Measurements from ENCODE around the gene DNLZ.

Gene DNLZ

DNA sequence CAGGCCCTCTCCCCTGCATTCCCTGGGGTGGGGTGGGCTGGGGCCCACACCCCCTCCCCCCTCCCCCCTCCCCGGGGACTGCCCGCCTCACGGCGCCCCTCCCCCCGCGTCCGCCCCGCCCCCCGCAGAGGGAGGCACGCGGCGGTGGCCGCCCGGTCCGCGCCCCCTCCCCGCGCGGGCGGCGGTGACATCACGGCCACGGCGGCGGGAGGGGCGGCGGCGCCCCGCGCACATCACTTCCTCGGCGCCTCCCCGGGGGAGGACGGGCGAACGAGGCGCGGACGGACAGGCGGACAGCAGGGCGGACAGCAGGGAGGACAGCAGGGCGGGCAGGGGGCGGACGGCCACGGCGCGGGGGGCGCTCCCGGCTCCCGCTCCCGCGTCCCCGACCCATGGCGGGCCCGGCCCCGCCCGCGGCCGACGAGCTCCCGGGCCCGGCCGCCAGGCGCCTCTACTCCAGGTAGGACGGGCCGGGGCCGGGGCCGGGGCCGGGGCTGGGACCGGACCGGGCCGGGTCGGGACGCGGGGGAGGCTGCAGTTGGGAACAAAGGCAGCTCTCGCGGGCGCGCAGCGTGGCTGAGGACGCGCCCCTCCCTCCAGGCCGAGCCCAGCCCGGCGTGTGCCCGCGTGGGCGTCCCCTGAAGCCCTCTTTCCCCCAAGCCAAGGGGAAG is 36.1 kb downstream of the DNLZ start, which contains the start of gene GPSM1:
Gene GPSM1, plus strand, starts transcription at position 236 of the 671 bp plus-strand sequence. Its CDS starts 157 bp downstream, at position 393.
- in situ Hi-C loops (cut with MboI; ENCODE audit: low sequenced_read_pairs, unreplicated experiment), result no loop called here
- TF ChIP-seq, protein P1, sequence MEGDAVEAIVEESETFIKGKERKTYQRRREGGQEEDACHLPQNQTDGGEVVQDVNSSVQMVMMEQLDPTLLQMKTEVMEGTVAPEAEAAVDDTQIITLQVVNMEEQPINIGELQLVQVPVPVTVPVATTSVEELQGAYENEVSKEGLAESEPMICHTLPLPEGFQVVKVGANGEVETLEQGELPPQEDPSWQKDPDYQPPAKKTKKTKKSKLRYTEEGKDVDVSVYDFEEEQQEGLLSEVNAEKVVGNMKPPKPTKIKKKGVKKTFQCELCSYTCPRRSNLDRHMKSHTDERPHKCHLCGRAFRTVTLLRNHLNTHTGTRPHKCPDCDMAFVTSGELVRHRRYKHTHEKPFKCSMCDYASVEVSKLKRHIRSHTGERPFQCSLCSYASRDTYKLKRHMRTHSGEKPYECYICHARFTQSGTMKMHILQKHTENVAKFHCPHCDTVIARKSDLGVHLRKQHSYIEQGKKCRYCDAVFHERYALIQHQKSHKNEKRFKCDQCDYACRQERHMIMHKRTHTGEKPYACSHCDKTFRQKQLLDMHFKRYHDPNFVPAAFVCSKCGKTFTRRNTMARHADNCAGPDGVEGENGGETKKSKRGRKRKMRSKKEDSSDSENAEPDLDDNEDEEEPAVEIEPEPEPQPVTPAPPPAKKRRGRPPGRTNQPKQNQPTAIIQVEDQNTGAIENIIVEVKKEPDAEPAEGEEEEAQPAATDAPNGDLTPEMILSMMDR (IDR thresholded peaks at IDR 0.05; ENCODE audit: borderline replicate concordance, control extremely low read depth, extremely low read depth, insufficient read depth, missing control alignments), result no peak
- peak; percentile 67 for DNase-seq (ENCODE audit: low spot score)

DNA sequence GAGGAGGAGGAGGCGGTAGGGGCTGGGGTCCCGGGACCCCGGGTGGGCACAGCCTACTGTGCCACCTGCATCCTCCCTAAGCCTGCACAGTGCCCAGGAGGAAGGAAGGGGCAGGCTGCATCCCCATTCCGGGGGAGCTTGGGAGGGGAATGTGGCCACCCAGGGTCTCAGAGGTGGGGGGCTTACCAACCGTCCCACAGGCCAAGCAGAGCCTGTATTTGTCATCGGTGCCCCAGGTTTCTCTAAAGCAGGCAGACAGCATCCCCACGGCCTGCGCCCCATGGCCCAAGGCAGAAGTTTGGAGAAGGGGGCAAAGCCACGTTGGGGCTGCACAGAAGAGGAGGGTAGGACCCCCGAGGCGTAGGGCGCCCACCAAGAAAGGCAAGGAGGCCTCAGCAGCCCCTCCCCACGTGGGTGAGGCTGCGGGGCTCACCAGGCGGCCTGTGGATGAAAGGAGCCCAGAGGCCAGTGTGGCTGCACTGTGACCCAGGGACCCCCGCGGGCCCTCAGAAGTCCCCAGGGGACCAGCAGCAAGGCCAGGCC is 36.7 kb downstream of the DNLZ start:
- in situ Hi-C loops (cut with MboI; ENCODE audit: low sequenced_read_pairs, unreplicated experiment), result no loop called here
- no peak for DNase-seq (ENCODE audit: low spot score)
- TF ChIP-seq, protein P1 (IDR thresholded peaks at IDR 0.05; ENCODE audit: borderline replicate concordance, control extremely low read depth, extremely low read depth, insufficient read depth, missing control alignments), result no peak

DNA sequence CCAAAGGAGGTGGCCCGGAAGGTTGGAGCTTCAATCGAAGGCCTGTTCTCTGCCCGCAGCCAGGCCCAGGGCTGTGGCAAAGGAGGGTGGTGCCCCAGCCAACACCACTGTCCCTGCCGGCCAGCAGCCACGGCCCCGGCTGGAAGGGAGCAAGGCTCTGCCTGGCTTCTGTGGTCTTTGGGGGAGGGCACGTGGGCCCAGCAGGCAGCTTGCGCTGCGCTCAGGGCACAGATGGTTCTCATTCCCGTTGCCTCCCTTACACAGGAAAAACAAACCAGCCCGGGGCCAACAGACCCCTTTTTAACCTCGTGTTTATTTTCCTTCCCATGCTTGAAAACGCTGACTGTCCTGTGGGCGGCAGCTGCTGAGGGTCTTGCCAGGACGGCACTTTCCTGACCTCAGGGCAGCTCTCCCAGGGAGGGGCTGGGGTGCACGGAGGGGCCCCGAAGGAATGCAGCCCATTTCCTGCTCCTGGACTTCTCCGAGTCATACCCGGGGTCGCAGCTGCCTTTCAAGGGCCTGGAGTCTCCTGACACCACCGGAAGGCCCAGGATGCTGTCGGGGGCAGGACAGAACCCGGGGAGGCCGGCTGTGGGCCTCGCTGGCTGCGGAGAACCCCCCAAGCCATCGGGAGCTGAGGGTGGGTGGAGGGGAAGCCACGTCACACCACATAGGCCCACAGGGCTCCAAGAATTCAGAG is 37.3 kb downstream of the DNLZ start:
- no peak for DNase-seq (ENCODE audit: low spot score)
- TF ChIP-seq, protein P1 (IDR thresholded peaks at IDR 0.05; ENCODE audit: borderline replicate concordance, control extremely low read depth, extremely low read depth, insufficient read depth, missing control alignments), result no peak
- in situ Hi-C loops (cut with MboI; ENCODE audit: low sequenced_read_pairs, unreplicated experiment), result no loop called here

DNA sequence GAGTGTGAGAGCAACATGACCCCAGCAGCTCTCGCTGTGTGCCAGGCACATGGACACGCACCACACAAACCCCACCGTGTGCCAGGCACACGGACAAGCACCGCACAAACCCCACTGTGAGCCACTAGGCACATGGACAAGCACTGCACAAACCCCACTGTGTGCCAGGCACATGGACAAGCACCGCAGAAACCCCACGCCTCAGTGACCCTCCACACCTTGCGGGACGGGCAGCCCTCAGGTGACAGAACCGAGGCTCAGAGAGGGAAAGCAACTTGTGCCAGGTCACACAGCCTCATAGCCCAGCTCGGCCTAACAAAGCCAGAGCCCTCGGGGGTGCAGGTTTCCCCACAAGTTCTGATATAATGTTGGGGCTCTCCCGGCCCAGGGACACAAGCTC is 38.2 kb downstream of the DNLZ start:
- DNase-seq (ENCODE audit: low spot score), result no peak
- in situ Hi-C loops (cut with MboI; ENCODE audit: low sequenced_read_pairs, unreplicated experiment), result no loop called here
- TF ChIP-seq, protein P1 (IDR thresholded peaks at IDR 0.05; ENCODE audit: borderline replicate concordance, control extremely low read depth, extremely low read depth, insufficient read depth, missing control alignments), result no peak

DNA sequence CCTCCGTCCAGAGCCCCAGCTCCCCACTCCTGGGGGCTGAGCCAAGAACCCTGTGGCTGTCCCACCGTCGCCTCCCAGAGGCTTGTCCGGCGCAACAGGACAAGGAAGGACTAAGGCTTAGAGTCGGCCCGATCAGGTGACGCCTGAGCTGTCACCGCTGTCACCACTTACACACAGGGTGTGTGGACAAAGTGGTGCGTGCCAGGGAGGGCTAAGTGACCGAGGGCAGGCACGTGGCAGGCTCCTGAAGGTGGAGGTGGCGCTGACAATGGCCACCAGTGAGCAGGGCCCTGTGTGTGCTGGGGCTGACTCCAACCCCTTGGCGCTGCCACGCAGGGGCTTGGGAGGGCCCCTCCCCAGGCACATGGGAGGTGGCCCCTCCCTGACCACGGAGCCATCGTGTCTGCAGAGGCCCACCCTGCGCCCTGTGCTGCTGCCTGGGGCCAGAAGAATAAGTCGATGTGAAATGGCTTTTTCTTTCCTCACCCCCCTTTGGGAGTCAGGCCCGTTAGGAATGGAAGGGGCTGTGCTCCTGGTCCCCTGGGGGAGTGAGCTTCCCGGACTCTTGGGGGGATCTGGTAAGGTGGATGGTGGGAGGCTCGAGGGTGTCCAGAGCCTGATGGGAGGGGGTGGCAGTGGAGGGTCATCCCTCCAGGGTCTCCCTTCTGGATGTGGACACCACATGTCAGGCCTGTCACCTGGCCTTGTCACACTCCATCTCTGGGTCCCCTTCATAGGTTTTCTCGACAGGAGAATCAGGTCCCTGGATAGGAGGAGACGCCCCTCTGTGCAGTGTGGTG is 38.8 kb downstream of the DNLZ start:
- no peak for DNase-seq (ENCODE audit: low spot score)
- TF ChIP-seq, protein P1 (IDR thresholded peaks at IDR 0.05; ENCODE audit: borderline replicate concordance, control extremely low read depth, extremely low read depth, insufficient read depth, missing control alignments), result no peak
- in situ Hi-C loops (cut with MboI; ENCODE audit: low sequenced_read_pairs, unreplicated experiment), result no loop called here

DNA sequence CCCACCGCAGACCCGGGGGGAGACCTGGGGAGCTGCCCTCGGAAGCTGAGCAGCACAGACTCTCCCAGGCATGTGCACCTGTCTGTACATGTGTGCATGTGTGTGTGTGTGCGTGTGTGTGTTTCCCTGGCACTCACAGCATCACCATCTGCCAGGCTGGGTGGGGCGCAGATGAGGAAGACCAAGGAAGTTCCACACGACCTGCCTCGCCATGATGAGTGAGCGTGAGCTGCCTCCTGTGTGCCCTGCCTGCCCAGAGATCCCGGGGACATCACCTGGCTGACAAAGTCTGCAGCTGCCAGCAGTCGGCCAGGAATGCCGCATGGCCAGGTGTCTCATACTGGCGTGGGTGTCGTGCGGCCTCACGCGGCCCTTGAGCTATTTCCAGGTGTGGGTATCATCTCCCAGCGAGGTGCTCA is 40.2 kb downstream of the DNLZ start:
- DNase-seq (ENCODE audit: low spot score), result no peak
- TF ChIP-seq, protein P1 (IDR thresholded peaks at IDR 0.05; ENCODE audit: borderline replicate concordance, control extremely low read depth, extremely low read depth, insufficient read depth, missing control alignments), result no peak
- in situ Hi-C loops (cut with MboI; ENCODE audit: low sequenced_read_pairs, unreplicated experiment), result no loop called here
